ENCODE data around the gene ZFR.

GRCh38 chr5:32392039-32392438, 52.5 kb downstream of the ZFR start:
- TF ChIP-seq, protein P1, sequence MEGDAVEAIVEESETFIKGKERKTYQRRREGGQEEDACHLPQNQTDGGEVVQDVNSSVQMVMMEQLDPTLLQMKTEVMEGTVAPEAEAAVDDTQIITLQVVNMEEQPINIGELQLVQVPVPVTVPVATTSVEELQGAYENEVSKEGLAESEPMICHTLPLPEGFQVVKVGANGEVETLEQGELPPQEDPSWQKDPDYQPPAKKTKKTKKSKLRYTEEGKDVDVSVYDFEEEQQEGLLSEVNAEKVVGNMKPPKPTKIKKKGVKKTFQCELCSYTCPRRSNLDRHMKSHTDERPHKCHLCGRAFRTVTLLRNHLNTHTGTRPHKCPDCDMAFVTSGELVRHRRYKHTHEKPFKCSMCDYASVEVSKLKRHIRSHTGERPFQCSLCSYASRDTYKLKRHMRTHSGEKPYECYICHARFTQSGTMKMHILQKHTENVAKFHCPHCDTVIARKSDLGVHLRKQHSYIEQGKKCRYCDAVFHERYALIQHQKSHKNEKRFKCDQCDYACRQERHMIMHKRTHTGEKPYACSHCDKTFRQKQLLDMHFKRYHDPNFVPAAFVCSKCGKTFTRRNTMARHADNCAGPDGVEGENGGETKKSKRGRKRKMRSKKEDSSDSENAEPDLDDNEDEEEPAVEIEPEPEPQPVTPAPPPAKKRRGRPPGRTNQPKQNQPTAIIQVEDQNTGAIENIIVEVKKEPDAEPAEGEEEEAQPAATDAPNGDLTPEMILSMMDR (IDR thresholded peaks at IDR 0.05): no peak
- TF ChIP-seq, protein P2, sequence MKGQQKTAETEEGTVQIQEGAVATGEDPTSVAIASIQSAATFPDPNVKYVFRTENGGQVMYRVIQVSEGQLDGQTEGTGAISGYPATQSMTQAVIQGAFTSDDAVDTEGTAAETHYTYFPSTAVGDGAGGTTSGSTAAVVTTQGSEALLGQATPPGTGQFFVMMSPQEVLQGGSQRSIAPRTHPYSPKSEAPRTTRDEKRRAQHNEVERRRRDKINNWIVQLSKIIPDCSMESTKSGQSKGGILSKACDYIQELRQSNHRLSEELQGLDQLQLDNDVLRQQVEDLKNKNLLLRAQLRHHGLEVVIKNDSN (IDR thresholded peaks at IDR 0.05; ENCODE audit: borderline replicate concordance, low read depth): no peak
- TF ChIP-seq NFIC (IDR thresholded peaks at IDR 0.05; ENCODE audit: borderline replicate concordance) (no peak), MXI1 (IDR thresholded peaks at IDR 0.05; ENCODE audit: low read depth, low read length) (no peak), PBX3 (IDR thresholded peaks at IDR 0.05) (no peak), EP300 (IDR thresholded peaks at IDR 0.05; ENCODE audit: borderline replicate concordance in 1 of 2, low read depth in 1 of 2, low read length in 1 of 2) (no peak), RAD21 (IDR thresholded peaks at IDR 0.05; ENCODE audit: low read length) (no peak), RXRA (IDR thresholded peaks at IDR 0.05; ENCODE audit: borderline replicate concordance, low read depth) (no peak)
- TF ChIP-seq, protein P3, sequence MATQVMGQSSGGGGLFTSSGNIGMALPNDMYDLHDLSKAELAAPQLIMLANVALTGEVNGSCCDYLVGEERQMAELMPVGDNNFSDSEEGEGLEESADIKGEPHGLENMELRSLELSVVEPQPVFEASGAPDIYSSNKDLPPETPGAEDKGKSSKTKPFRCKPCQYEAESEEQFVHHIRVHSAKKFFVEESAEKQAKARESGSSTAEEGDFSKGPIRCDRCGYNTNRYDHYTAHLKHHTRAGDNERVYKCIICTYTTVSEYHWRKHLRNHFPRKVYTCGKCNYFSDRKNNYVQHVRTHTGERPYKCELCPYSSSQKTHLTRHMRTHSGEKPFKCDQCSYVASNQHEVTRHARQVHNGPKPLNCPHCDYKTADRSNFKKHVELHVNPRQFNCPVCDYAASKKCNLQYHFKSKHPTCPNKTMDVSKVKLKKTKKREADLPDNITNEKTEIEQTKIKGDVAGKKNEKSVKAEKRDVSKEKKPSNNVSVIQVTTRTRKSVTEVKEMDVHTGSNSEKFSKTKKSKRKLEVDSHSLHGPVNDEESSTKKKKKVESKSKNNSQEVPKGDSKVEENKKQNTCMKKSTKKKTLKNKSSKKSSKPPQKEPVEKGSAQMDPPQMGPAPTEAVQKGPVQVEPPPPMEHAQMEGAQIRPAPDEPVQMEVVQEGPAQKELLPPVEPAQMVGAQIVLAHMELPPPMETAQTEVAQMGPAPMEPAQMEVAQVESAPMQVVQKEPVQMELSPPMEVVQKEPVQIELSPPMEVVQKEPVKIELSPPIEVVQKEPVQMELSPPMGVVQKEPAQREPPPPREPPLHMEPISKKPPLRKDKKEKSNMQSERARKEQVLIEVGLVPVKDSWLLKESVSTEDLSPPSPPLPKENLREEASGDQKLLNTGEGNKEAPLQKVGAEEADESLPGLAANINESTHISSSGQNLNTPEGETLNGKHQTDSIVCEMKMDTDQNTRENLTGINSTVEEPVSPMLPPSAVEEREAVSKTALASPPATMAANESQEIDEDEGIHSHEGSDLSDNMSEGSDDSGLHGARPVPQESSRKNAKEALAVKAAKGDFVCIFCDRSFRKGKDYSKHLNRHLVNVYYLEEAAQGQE (IDR thresholded peaks at IDR 0.05; ENCODE audit: low read depth, low read length): no peak
